IMR-90 (cell line): ENCODE measurements around the gene KRT74. TPM values are rescaled to one million over a fixed set of nuclear protein-coding genes. Genes with fewer than 3 reads are reported as not detected.

Experiments
- ATAC-seq: fragments of 200-7000 bp; cut with Tn5 transposase; 2 replicates; pipeline ENCODE4 v1.9.1; 2020; ENCODE audit warnings: low read depth, mild to moderate bottlenecking, moderate library complexity
- BruUV-seq: library from RNA; stranded (reverse); fragments of 400-500 nt; replicated peaks from 2 replicates; lab custom pipeline; 2021; lab: Mats Ljungman, UMichigan
- CTCF ChIA-PET: fragments of 300-600 bp; formaldehyde crosslinking; extraction: SDS; loops from one replicate; lab custom pipeline; 2021; ENCODE audit warnings: antibody characterized with exemption; lab: Yijun Ruan, JAX
- POLR2A ChIA-PET: fragments of 300-600 bp; sonication (Branson Sonifier 250); formaldehyde crosslinking; loops from one replicate; lab custom pipeline; 2022; ENCODE audit warnings: antibody characterized with exemption; ENCODE audit not compliant: unreplicated experiment; lab: Charles Lee
- DNase-seq: peaks from one replicate; pipeline ENCODE4 v3.0.0; 2013
- H2AFZ ChIP-seq: replicated peaks from 2 replicates; pipeline ENCODE3; 2013; ENCODE audit warnings: low read length, mild to moderate bottlenecking; ENCODE audit not compliant: poor library complexity
- H2AK5ac ChIP-seq: 2 replicates; pipeline ENCODE4 v1.6.1; 2013; ENCODE audit warnings: low read depth, low read length, inconsistent platforms
- H2AK9ac ChIP-seq: replicated peaks from 2 replicates; pipeline ENCODE3; 2013; ENCODE audit warnings: mild to moderate bottlenecking, low read depth, low read length, moderate library complexity; ENCODE audit not compliant: poor library complexity
- H2BK120ac ChIP-seq: 2 replicates; pipeline ENCODE4 v1.6.1; 2013; ENCODE audit warnings: low read depth, low read length, inconsistent platforms
- H2BK15ac ChIP-seq: 3 replicates; pipeline ENCODE4 v1.6.1; 2013; ENCODE audit warnings: low read depth, low read length, inconsistent platforms
- H2BK20ac ChIP-seq: 2 replicates; pipeline ENCODE4 v1.6.1; 2013; ENCODE audit warnings: low read depth, mild to moderate bottlenecking, inconsistent platforms, low read length, moderate library complexity
- H2BK5ac ChIP-seq: 2 replicates; pipeline ENCODE4 v1.6.1; 2013; ENCODE audit warnings: mild to moderate bottlenecking, low read depth, low read length, inconsistent platforms; ENCODE audit not compliant: poor library complexity, severe bottlenecking
- H3K14ac ChIP-seq: replicated peaks from 2 replicates; pipeline ENCODE4 v1.6.1; 2013; ENCODE audit warnings: low read depth, low read length, inconsistent platforms
- H3K18ac ChIP-seq: 2 replicates; pipeline ENCODE4 v1.6.1; 2013; ENCODE audit warnings: low read depth, low read length, control low read depth
- H3K23ac ChIP-seq: 2 replicates; pipeline ENCODE4 v1.6.1; 2013; ENCODE audit warnings: low read depth, low read length, inconsistent platforms
- H3K27ac ChIP-seq: 2 replicates; pipeline ENCODE4 v1.5.1; 2013; ENCODE audit warnings: mild to moderate bottlenecking, control low read depth, low read length; ENCODE audit not compliant: insufficient read depth
- H3K27me3 ChIP-seq: 2 replicates; pipeline ENCODE4 v1.6.1; 2013; ENCODE audit warnings: low read length; ENCODE audit not compliant: control insufficient read depth, insufficient read depth
- H3K36me3 ChIP-seq: 2 replicates; pipeline ENCODE4 v1.6.1; 2013; ENCODE audit warnings: low read length, mixed read lengths; ENCODE audit not compliant: control insufficient read depth, insufficient read depth
- H3K4ac ChIP-seq: 2 replicates; pipeline ENCODE4 v1.6.1; 2013; ENCODE audit warnings: low read depth, low read length, inconsistent platforms
- H3K4me1 ChIP-seq: 2 replicates; pipeline ENCODE4 v1.6.1; 2013; ENCODE audit warnings: low read length, mixed read lengths; ENCODE audit not compliant: control insufficient read depth, insufficient read depth
- H3K4me2 ChIP-seq: 2 replicates; pipeline ENCODE4 v1.6.1; 2013; ENCODE audit warnings: low read depth, mild to moderate bottlenecking, control low read depth, low read length, moderate library complexity
- H3K4me3 ChIP-seq: 2 replicates; pipeline ENCODE4 v1.5.1; 2013; ENCODE audit warnings: low read depth, mild to moderate bottlenecking, control low read depth, low read length, moderate library complexity; ENCODE audit not compliant: insufficient read depth
- H3K56ac ChIP-seq: 2 replicates; pipeline ENCODE4 v1.6.1; 2013; ENCODE audit warnings: low read length, inconsistent platforms; ENCODE audit not compliant: insufficient read depth; ENCODE audit errors: extremely low read depth
- H3K79me1 ChIP-seq, 2 experiments: 2 replicates each; pipeline ENCODE4 v1.6.1; 2013; ENCODE audit warnings: low read length in 2 of 2, inconsistent platforms in 1 of 2, low read depth in 1 of 2
- H3K9ac ChIP-seq: 2 replicates; pipeline ENCODE4 v1.6.1; 2013; ENCODE audit warnings: low read depth, low read length, control low read depth
- H3K9me1 ChIP-seq: 2 replicates; pipeline ENCODE4 v1.6.1; 2013; ENCODE audit warnings: low read length, inconsistent platforms; ENCODE audit not compliant: insufficient read depth
- H3K9me3 ChIP-seq: 2 replicates; pipeline ENCODE4 v1.6.1; 2013; ENCODE audit warnings: low read length; ENCODE audit not compliant: control insufficient read depth, insufficient read depth
- H4K20me1 ChIP-seq: 2 replicates; pipeline ENCODE4 v1.6.1; 2013; ENCODE audit warnings: low read length, inconsistent platforms; ENCODE audit not compliant: insufficient read depth
- H4K5ac ChIP-seq: 2 replicates; pipeline ENCODE4 v1.6.1; 2013; ENCODE audit warnings: mild to moderate bottlenecking, low read depth, low read length, control low read depth
- H4K8ac ChIP-seq, 2 experiments: 2 replicates each; pipeline ENCODE4 v1.6.1; 2013; ENCODE audit warnings: low read depth in 2 of 2, low read length in 2 of 2, control low read depth in 1 of 2, inconsistent platforms in 1 of 2
- H4K91ac ChIP-seq: 2 replicates; pipeline ENCODE4 v1.6.1; 2013; ENCODE audit warnings: low read depth, low read length, inconsistent platforms; ENCODE audit not compliant: insufficient read depth
- MAZ ChIP-seq: IDR thresholded peaks from 2 replicates; pipeline ENCODE4 v1.6.1; 2012; ENCODE audit warnings: low read depth, mild to moderate bottlenecking, low read length, improper control_type of control experiment, moderate library complexity, borderline replicate concordance
- RCOR1 ChIP-seq: IDR thresholded peaks from 2 replicates; pipeline ENCODE4 v1.6.1; 2012; ENCODE audit warnings: mild to moderate bottlenecking, low read length, improper control_type of control experiment; ENCODE audit not compliant: insufficient replicate concordance
- WGBS, 2 experiments: methylation state at CpG; one replicate each; pipeline versions ENCODE4 v1.1.5 to v1.1.7; 2013; ENCODE audit warnings: missing lambda C conversion rate in 2 of 2; ENCODE audit not compliant: insufficient read length in 1 of 2; ENCODE audit errors: extremely low coverage in 2 of 2; 5-methylcytosine and 5-hydroxymethylcytosine counted together
- dilution Hi-C: fragments of 300-500 bp; cut with HindIII; formaldehyde crosslinking; loops from one replicate; pipeline ENCODE4 v1.14.3; 2018; ENCODE audit warnings: low sequenced_read_pairs; ENCODE audit not compliant: unreplicated experiment
- in situ Hi-C: fragments of 300-500 bp; cut with MboI; formaldehyde crosslinking; loops from 3 replicates; pipeline ENCODE4 v1.14.3; 2019; ENCODE audit warnings: low sequenced_read_pairs, inconsistent platforms, mixed read lengths
- intact Hi-C: fragments of 100-400 bp; cut with micrococcal nuclease; formaldehyde crosslinking; loops from 2 replicates; pipeline ENCODE4 v1.10.0; 2022
- polyA plus RNA-seq, 3 experiments: library from polyadenylated mRNA; depleted of rRNA; stranded (reverse); fragments of >200 nt; gene quantifications; 2 replicates each; pipeline ENCODE4 v1.2.3, GENCODE V29; 2012; ENCODE audit warnings: low replicate concordance in 1 of 3
- total RNA-seq: library from RNA; depleted of rRNA; stranded (reverse); fragments of >200 nt; gene quantifications from 2 replicates; pipeline ENCODE4 v1.2.3, GENCODE V29; 2012

KRT74 gene
- total and polyA plus RNA-seq, 2 of the 4 experiments (the other 2 are of a cell fraction): not detected

GRCh38 chr12:52552055-52552454 lies 21.6 kb downstream of the KRT74 start:
- ChIA-PET CTCF (no interaction called here), POLR2A (no interaction called here)
- no peaks in the 10 kb centered on the region for H3K36me3 ChIP-seq
- TF ChIP-seq RCOR1 (no peak), MAZ (no peak)
- BruUV-seq: no TSS peak
- in situ Hi-C loops (no loop called here), dilution Hi-C loops (no loop called here), intact Hi-C loops (no loop called here)
- no peak overlapping the region for H4K8ac ChIP-seq
- H3K4me3 ChIP-seq: no peak overlapping the region
- H4K5ac ChIP-seq: no peak overlapping the region
- no peaks in the 10 kb centered on the region for H3K9me1 ChIP-seq
- H2BK15ac ChIP-seq: no peak overlapping the region
- H3K9ac ChIP-seq: no peak overlapping the region
- H2BK5ac ChIP-seq: no peak overlapping the region
- no peak overlapping the region for H3K56ac ChIP-seq
- no peak overlapping the region for H2AK5ac ChIP-seq
- no peak overlapping the region for H4K91ac ChIP-seq
- no peak overlapping the region for H3K27ac ChIP-seq
- ATAC-seq (no peak), DNase-seq (no peak)
- no peak overlapping the region for H2BK20ac ChIP-seq
- H3K4me2 ChIP-seq: no peak overlapping the region
- no peaks in the 10 kb centered on the region for H3K9me3 ChIP-seq
- H3K27me3 ChIP-seq: peaks cover 58% of the 10 kb centered on the region
- no peak overlapping the region for H2AK9ac ChIP-seq
- no peak overlapping the region for H3K14ac ChIP-seq
- H4K20me1 ChIP-seq: no peaks in the 10 kb centered on the region
- no peaks in the 10 kb centered on the region for H3K4me1 ChIP-seq
- H3K79me1 ChIP-seq: no peaks in the 10 kb centered on the region
- H3K18ac ChIP-seq: no peak overlapping the region
- WGBS, 2 experiments: 18% methylated on average over 3 of the region's 5 CpGs; no CpG with 5 or more reads in 1 of the 2 experiments
- H3K4ac ChIP-seq: no peak overlapping the region
- H2AFZ ChIP-seq: no peak overlapping the region
- no peak overlapping the region for H2BK120ac ChIP-seq
- no peak overlapping the region for H3K23ac ChIP-seq
